ENCODE measurements around the gene RND2.
"Not testable (repeated sequence)": the region's sequence is repeated elsewhere in the genome, so short reads cannot be mapped to it uniquely, and the experiment has no call there.

The RND2 gene

DNA sequence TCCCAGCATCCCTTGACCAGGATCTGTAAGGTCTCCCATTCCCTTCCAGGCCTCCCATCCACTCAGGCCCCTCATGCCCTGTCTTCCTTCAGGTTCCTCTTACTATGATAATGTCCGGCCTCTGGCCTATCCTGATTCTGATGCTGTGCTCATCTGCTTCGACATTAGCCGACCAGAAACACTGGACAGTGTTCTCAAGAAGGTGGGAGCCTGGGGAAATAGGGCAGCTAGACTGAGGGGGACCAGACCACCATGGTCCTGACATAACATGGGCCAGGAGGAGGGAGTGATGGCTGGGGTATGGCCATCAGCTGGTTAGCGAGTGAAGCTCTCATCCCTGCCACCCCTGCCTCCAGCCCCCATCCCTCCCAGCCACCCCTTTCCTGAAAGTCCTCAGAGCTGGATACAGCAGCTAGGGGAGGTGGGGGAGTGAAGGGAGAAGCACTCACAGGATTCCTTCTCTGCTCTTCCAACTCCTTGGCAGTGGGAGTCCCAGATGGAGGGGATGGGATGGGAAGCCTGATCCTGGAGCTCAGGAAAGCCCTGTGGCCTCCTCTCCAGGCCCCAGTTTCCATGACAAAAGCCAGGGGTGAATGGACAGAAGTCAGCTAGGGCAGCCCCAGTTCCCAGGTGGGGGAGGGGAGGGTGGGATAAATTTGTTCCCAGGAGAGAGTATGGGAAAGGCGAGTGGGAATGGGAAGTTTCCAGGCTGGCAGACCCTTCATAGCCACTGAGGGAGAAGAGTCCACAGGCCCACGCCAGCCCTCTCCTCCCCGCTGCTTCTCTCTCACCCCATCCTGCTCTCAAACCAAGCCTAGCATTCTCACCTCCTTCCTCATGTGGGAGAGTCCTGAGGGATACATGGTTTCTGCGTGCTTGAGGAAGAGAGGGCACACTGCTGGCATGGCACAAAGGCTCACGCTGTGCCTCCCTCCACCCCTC lies 2.3 kb downstream of the RND2 start:
- DNase-seq: no peak

DNA sequence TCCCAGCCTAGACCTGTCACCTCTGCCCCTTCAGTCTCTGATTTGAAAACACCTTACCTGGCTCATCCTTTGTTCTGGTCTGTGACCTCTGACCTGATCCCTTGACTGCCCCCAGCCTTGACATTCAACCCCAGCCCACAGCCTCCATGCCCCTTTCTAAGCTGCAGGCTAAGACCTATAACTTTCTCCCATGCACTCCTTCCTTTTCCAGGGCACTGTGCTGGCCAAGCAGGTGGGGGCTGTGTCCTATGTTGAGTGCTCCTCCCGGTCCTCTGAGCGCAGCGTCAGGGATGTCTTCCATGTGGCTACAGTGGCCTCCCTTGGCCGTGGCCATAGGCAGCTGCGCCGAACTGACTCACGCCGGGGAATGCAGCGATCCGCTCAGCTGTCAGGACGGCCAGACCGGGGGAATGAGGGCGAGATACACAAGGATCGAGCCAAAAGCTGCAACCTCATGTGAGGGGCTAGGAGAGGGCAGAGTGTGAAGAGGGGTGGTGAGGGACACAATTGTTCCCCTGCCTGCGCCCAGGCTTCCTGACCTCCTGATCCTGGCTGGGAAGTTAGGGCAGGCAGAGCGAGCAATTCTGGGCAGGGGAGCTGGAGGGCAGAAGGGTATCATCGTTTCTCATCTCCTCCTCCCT lies 3.3 kb downstream of the RND2 start:
- DNase-seq: no peak

DNA sequence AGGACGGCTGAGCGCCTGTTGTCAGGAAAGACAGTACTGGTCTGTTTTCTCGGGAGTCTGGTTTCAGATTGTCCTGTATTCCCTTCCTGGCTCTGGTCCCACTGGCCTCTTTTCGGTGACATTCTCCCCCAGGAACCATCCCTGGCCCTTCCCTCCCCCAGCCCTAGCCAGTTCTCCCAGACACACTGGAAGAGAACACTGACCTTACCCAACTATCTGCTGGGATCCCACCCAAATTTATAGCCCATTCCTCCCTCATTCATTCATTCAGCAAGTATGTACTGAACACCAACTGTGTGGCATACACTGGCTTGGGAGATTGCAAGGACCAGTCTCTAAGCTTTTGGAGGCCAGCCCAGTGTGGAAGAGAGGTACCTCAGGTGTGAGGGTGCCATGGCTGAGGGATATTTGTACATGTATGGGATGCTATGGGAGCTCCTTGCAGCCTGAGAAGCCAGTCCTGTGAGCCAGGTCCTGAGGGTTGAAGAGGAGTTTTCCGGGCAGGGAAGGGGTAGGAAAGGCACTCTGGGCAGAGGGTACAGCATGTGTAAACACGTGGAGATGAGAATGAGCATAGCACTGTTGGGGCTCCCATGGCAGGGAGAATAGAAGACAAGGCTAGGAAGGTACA lies 5.2 kb downstream of the RND2 start:
- DNase-seq: no peak

DNA sequence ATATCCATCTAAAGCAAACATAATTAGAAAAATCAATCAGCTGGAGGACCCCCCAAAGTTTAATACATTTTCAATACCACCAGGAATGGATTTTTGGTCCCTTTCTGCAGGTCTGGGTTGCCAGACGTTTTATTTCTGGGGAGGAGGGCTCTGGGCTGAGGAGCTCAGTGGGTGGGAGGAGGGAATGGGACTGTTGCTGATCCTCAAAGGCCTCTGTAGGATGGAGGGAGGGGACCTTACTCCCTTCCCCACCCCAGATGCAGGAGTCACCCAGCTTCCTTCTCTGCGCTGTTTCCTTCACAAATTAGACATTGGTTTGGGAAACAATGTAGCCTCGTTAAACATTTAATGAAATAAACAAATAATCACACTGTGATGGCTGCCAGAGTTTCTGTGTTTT lies 6.6 kb downstream of the RND2 start:
- DNase-seq: no peak

DNA sequence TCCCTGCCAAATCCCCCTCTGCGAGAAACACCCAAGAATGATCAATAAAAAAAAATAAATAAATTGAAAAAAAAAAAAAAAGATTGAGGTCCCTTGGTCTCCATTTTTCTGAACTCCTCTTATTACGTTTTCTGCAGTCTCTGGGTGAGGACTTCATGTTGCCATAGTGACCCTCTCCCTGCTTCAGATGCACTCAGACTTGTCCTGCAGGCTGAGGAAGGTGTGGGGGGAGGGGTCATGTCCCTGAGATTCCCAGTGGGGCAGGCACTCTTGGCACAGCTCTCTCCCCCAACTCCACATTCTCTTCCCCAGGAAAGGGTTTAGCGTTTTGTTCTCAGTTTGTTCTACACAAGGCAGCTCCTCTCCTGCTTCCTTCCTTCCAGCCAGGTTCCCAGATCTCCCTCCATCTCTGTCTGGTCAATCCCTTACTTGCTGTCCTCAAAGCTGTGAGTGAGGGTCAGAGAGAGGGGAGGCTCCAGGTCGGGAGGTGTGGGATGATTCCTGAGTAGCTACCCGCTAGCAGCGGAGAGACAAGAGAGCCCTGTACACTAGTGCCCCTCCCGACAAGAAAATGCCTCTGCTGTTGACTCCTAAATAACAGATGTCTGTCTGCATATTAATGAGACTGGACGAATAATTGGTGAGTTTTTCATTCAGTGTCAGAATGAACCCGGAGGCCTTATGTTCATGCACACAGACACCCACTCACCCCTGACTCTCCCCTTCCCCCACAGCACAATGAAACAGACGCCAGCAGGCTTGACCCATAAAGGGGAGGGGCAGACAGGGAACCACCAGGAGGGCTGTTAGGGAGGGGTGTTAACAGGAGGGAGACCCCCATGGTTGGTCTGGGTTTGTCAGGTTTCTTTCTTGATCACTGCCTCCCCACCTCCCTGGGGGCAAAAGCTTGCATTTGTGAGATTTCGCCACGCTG lies 9.2 kb downstream of the RND2 start:
- no peak for DNase-seq

DNA sequence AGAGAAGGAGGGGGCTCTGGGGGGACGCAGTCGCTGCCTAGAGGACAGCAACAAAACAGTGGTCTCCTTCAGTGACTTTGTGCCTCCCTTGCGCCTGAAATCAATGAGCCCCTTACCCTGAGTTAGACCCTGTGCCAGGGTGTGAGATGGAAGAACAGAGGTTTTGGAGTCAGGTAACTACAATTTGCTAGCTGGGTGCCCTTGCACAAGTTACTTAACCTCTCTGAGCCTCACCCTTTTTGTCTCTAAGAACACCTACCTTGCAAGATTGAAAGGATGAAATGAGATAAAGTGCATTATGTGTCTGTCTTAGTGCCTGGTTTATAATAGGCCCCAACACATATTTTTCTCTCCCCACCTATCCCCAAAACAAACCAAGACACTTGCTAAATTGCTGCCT lies 9.9 kb downstream of the RND2 start:
- DNase-seq: no peak

DNA sequence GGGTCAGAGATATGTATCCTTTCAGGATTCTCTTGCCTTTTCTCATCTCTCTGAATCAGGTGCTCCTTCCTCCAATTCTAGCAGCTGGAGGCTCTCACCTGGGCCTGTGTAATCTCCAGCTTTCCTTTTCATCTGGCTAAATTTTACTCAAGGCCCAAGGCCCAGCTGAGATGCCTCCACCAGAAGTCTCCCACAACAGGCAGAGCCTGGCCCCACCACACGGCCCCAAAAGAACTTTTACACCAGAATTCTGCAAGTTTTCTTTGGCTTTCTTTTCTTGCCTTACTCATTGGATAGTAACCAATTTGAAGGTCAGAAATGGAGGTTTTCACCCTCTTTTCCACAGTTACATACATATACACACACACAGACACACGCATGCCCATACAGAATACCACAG lies 14.6 kb downstream of the RND2 start:
- DNase-seq: no peak

DNA sequence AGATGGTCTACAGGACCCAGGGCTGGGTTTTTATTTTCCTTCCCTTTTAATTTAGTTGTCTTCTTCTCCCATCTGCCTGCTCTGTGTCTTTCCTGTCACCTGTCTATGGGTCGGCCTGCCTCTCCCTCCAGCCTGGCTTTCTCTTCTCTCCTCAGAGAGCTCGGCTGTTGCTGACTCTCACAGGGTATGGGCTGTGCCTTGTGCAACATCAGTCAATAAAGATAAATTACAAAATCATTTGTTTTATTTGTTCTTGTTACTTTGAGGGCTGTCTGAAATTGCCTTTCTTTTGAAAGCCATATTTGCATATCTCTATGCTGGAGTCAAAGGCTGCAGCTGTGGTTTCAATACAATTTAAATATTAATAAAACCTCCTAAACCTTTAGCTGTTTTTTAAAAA lies 15.6 kb downstream of the RND2 start:
- DNase-seq: no peak

DNA sequence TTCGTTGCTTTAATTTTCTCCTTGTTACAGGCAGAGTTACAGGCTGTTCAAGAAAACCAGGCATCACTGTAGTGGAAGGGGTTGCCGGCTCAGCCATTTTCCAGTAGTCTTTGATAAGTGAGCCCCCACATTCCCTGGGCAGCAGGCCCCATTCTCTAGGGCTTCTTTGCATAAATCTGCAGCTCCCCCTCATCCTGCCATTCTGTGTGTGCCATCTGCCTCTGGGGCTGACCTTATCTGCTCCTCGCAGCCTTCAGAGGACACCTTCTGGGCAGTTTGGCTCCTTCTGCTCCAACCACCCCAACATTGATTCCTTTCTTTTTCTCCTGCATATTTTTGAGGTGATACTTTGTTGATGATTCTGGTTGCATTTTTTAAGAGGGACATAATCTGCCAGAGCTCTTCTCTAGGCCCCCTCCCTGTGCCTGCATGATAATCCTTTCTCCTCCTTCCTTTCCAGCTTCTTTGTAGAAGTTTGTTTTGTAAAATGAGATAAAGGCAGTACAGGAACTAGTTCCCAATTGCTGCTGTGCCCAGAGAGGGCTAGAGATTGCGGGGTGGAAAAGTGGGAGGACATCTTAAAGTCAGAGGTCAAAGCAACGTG lies 17.1 kb downstream of the RND2 start:
- no peak for DNase-seq

DNA sequence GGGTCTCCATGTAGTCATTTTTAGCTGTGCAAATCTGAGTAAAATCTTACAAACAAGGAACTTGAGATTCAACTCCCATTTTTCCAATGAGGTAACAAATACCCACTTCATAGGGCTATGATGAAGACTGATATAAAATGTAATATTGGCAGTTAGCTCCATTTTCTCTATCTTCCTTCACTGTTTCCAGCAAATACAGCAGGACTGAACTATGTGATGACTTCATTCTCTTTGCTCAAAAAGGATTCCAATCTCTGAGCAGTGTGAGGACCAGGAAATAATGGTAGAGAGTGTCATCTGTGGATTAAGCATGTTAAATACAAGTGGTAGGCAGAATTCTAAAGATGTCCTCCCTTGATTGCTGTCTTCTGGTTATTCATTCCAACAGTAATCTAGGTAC lies 18.3 kb downstream of the RND2 start:
- DNase-seq: no peak

DNA sequence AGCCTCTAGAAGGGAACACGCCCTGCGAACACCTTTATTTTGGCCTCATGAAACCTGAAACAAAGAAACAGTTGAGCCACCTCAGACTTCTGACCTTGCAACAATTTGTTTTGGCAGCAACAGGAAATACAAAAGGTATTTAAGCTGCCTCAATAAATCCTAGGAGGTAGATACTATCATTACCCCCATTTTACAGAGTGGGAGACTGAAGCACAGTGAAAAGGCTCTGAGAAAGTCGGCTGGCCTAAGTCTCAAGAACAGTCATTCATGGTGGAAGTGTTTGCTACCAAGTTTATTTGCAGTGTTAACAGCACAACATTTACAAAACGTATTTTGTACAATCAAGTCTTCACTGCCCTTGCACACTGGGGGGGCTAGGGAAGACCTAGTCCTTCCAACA lies 19.0 kb downstream of the RND2 start:
- no peak for DNase-seq

DNA sequence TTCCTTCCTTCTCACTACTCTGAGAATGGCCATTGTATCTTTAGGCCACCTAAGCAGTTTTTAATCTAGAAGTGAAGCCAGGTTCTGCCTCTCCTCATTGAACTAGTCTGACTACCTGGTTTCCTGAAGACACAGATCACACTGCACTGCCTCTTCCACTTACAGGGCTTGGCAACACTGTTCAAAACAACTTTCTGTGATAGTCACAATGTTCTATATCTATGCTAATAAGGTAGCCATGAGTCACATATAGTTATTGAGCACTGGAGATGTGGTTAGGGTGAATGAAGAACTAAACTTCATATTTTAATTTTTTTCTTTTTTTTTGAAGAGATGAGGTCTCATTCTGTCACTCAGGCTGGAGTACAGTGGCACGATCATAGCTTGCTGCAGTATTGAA lies 26.9 kb downstream of the RND2 start:
- no peak for DNase-seq

DNA sequence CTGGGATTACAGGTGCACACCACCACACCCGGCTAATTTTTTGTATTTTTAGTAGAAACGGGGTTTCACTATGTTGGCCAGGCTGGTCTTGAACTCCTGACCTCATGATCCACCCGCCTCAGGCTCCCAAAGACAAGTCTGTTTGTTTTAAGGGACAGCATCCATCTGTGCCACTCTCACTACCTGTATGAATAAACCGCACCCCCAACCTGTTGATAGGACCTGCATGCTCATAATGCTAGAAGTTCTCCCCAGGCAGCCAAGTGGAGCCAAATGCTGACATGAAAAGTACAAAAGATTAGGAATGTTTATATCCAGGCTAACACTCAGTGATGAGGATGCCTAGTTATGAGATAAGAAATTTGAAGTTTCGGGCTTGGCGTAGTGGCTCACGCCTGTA lies 28.0 kb downstream of the RND2 start:
- not testable (repeated sequence) for DNase-seq

DNA sequence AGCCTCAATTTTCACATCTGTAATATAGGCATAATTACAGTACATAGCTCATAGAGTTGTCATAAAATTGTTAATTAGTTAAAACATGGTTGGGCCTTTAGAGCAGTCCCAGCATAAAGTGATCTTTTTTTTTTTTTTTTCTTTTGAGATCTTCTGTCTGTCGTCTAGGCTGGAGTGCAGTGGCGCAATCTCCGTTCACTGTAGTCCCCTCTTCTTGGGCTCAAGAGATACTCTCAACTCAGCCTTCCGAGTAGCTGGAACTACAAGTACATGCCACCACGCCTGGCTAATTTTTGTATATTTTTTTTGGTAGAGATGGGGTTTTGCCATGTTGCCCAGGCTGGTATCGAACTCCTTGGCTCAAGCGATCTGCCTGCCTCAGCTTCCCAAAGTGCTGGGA lies 31.0 kb downstream of the RND2 start:
- DNase-seq: no peak

DNA sequence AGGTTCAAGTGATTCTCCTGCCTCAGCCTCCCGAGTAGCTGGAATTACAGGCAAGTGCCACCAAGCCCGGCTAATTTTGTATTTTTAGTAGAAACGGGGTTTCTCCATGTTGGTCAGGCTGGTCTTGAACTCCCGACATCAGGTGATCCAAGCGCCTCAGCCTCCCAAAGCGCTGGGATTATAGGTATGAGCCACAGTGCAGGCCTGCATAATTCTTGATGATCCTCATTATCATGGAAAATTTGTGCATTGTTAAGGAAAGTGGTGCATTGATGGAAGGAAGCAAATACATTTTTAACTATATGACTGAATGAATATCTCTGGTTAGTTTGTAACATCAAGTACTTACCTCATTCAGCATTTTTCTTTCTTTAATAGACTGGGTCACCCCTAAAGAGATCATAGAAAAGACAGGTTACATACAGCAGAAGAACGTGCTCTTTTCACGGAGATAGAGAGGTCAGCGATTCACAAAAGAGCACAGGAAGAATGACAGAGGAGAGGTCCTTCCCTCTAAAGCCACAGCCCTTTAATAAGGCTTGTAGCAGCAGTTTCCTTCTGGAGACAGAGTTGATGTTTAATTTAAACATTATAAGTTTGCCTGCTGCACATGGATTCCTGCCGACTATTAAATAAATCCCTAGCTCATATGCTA lies 38.1 kb downstream of the RND2 start:
- no peak for DNase-seq

DNA sequence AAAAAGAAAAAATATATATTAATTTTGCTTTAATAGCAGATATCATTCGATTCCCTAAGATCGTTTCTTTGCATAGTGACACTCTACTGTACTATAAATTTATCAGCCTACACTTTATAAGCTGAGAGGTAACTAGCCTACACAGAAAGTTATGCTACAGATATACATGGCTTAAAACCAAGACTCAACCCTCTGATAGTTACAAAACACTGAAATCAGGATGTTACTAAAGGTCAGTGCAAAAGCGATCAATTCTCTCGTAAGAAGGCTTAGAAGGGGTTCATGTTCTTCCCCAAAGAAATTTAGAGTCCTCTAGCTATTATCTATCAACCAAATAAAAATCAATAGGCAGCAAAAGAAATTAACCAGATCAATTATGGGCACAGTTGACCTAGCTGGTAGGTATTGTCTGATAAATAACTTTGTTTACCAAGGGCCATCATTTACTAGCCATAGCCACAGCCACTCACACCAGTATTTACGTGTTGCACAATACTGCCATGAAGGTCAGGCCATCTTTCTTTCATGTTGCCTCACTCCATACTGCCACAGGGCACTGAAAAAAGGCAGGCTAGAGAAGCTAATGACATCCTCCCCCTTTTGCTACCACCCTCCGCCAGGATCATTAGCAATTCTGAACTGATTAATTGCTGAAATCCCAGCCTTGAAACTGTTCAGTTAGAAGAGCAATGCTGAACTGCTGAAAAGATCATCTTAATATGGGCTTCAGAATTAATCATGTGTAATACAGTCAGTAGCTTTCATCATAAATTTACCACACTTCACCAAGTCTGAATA lies 43.7 kb downstream of the RND2 start:
- no peak for DNase-seq

DNA sequence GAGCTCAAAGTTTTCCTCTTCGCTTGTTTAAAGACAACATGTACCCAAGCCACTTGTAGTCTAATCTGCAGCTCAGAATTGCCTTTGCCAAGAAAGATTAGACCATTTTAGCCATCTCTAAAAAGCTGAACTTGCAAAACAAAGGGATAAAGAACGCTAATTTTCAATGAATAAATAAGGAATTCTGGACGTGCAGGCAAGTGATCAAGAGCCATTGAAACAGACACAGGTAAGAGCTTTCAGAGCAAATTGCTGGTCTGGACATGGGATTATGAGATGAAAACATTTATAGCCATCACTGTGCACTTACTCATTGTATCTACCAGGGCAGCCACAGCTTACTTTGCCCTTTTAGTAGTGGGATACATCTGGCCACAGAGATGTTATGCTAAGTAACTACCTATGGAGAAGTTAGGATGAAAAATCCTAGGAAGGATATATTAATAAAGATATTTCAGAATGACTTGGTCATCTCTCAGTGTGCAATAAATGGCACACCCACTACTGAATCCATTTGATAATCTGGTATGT lies 44.4 kb downstream of the RND2 start:
- no peak for DNase-seq

DNA sequence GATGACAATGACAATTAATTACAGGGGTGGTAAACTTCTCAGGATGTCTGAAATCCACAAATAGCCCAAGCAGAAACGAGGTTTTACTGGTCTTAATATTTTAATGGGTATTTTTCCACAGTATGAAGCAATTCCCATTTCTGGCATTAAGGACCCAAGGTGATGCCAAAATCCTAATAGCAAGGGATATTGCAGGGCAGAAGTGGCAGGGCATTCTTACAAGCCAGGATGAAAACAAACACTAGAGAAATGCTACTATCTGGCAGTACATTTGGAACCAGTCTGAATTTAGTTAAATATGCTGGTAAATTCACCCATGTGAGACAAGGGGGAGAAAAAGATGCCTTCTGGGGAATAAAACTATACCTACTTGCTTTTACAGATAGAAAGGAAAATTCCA lies 45.2 kb downstream of the RND2 start:
- no peak for DNase-seq

DNA sequence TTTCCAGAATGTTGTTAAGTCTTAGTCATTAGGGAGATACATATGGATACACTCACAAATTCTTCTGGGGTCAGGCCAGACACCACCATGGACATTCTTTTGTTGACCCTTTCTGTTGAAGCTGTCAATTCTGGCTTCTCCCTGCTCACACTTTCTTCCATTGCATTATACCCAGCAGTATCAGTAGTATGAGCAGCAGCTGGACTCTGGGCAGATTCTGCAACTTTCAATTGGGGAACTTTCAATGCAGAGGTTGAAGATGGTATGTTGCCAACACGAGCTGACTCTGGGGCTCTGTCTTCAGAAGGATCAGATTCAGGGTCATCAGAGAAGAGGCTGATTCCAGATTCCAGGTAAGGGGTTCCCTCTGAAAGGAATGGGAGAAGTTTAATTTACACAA lies 45.8 kb downstream of the RND2 start:
- DNase-seq: no peak

DNA sequence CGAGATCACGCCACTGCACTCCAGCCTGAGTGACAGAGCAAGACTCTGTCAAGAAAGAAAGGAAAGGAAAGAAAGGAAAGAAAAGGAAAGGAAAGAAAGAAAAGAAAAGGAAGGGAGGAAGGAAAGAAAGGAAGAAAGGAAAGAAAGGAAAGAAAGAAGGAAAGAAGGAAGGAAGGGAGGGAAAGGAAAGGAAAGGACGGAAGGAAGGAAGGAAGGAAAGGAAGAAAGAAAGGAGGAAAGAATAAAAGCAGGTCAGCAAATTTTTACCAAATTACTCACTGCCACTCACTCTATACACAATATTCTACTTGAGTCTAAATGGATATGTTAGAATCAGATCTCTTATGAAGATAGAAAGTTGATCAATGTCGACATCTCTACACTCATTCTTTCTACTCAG lies 49.8 kb downstream of the RND2 start:
- no peak for DNase-seq
